Measurements from ENCODE around the gene PGC. TPM values are rescaled to one million over a fixed set of nuclear protein-coding genes. Genes with fewer than 3 reads are reported as not detected.

PGC gene
- total and polyA plus RNA-seq, 9 of the 15 experiments (the other 6 are each of a cell fraction or from before 2014, with no cell fraction given): 0.17 to 0.40 TPM; not detected in 7

DNA sequence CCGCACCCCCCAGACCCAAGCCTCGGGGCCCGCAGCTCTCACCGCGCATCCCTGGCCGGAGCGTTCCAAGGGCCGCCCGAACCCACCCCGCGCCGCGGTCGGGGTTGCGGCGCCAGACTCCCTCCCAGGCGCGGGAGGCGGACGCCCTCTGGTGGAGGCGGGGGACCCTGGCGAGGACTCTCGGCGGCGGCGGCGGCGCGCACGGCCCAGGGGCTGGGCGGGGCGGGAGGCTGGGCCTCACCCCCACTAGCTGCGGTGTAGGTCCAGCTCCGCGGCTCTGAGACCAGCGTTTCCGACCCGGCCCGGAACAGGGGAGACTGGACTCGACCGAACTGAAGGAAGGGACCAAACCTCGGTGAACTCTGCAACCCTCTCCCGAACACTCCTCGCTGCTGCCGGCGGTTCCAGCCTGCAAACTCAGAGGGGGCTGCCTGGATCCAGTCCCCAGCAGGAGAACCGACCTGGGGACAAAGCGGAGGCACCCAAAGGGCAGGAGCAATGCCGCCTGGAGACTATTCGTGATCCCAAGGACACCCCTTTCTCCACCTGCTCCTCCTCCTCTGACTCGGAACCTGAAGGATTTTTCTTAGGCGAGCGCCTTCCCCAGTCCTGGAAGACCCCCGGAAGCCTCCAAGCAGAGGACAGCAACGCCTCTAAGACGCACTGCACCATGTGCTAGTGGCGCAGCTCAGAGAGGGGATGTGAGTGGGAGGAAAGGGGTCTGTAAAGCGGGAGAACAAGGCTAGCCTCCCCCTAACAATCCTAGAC lies 39.4 kb upstream of the PGC start (continued):
- TF ChIP-seq SMC3 (conservative IDR thresholded peaks at IDR 0.05; ENCODE audit: insufficient read depth, low read depth, low read length): peak; percentile 90
- no peak for TF ChIP-seq MED1 (CRISPR knock-in tag; IDR thresholded peaks at IDR 0.05; ENCODE audit: borderline replicate concordance)
- TF ChIP-seq POLR2G (IDR thresholded peaks at IDR 0.05; ENCODE audit: low read depth, low read length): peak; percentile 70
- TF ChIP-seq, protein P1, sequence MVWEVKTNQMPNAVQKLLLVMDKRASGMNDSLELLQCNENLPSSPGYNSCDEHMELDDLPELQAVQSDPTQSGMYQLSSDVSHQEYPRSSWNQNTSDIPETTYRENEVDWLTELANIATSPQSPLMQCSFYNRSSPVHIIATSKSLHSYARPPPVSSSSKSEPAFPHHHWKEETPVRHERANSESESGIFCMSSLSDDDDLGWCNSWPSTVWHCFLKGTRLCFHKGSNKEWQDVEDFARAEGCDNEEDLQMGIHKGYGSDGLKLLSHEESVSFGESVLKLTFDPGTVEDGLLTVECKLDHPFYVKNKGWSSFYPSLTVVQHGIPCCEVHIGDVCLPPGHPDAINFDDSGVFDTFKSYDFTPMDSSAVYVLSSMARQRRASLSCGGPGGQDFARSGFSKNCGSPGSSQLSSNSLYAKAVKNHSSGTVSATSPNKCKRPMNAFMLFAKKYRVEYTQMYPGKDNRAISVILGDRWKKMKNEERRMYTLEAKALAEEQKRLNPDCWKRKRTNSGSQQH (CRISPR knock-in tag; IDR thresholded peaks at IDR 0.05): 0 out of 2 replicates have a peak, but pooled peaks have one; percentile 10
- TF ChIP-seq, protein P2, sequence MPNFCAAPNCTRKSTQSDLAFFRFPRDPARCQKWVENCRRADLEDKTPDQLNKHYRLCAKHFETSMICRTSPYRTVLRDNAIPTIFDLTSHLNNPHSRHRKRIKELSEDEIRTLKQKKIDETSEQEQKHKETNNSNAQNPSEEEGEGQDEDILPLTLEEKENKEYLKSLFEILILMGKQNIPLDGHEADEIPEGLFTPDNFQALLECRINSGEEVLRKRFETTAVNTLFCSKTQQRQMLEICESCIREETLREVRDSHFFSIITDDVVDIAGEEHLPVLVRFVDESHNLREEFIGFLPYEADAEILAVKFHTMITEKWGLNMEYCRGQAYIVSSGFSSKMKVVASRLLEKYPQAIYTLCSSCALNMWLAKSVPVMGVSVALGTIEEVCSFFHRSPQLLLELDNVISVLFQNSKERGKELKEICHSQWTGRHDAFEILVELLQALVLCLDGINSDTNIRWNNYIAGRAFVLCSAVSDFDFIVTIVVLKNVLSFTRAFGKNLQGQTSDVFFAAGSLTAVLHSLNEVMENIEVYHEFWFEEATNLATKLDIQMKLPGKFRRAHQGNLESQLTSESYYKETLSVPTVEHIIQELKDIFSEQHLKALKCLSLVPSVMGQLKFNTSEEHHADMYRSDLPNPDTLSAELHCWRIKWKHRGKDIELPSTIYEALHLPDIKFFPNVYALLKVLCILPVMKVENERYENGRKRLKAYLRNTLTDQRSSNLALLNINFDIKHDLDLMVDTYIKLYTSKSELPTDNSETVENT (CRISPR knock-in tag; IDR thresholded peaks at IDR 0.05): peak; percentile 34; the same call in 1 of the 2 replicates
- 0 out of 2 replicates have a peak, but pooled peaks have one; percentile 6 for TF ChIP-seq KLF6 (CRISPR knock-in tag; IDR thresholded peaks at IDR 0.05; ENCODE audit: borderline replicate concordance)
- TF ChIP-seq XRCC5 (IDR thresholded peaks at IDR 0.05; ENCODE audit: low read depth, low read length): peak; percentile 57
- TF ChIP-seq, protein P3, sequence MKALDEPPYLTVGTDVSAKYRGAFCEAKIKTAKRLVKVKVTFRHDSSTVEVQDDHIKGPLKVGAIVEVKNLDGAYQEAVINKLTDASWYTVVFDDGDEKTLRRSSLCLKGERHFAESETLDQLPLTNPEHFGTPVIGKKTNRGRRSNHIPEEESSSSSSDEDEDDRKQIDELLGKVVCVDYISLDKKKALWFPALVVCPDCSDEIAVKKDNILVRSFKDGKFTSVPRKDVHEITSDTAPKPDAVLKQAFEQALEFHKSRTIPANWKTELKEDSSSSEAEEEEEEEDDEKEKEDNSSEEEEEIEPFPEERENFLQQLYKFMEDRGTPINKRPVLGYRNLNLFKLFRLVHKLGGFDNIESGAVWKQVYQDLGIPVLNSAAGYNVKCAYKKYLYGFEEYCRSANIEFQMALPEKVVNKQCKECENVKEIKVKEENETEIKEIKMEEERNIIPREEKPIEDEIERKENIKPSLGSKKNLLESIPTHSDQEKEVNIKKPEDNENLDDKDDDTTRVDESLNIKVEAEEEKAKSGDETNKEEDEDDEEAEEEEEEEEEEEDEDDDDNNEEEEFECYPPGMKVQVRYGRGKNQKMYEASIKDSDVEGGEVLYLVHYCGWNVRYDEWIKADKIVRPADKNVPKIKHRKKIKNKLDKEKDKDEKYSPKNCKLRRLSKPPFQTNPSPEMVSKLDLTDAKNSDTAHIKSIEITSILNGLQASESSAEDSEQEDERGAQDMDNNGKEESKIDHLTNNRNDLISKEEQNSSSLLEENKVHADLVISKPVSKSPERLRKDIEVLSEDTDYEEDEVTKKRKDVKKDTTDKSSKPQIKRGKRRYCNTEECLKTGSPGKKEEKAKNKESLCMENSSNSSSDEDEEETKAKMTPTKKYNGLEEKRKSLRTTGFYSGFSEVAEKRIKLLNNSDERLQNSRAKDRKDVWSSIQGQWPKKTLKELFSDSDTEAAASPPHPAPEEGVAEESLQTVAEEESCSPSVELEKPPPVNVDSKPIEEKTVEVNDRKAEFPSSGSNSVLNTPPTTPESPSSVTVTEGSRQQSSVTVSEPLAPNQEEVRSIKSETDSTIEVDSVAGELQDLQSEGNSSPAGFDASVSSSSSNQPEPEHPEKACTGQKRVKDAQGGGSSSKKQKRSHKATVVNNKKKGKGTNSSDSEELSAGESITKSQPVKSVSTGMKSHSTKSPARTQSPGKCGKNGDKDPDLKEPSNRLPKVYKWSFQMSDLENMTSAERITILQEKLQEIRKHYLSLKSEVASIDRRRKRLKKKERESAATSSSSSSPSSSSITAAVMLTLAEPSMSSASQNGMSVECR (CRISPR knock-in tag; IDR thresholded peaks at IDR 0.05): peak; percentile 21; the same call in 1 of the 2 replicates
- no peak for TF ChIP-seq FOXM1 (IDR thresholded peaks at IDR 0.05; ENCODE audit: low read depth)
- TF ChIP-seq FOXM1 (CRISPR knock-in tag; IDR thresholded peaks at IDR 0.05; ENCODE audit: low read depth): peak; percentile 58; the same call in 1 of the 2 replicates
- TF ChIP-seq SP1 (CRISPR knock-in tag; IDR thresholded peaks at IDR 0.05): peak; percentile 47
- TF ChIP-seq ESRRB (CRISPR knock-in tag; IDR thresholded peaks at IDR 0.05; ENCODE audit: borderline replicate concordance): 0 out of 2 replicates have a peak, but pooled peaks have one; percentile 68
- peak; percentile 93 for TF ChIP-seq CBX1 (IDR thresholded peaks at IDR 0.05; ENCODE audit: low read depth)
- TF ChIP-seq CREM (IDR thresholded peaks at IDR 0.05; ENCODE audit: low read depth): peak; percentile 71
- TF ChIP-seq HNRNPUL1 (IDR thresholded peaks at IDR 0.05; ENCODE audit: low read length): no peak
- peak; percentile 43 for TF ChIP-seq RBM22 (IDR thresholded peaks at IDR 0.05; ENCODE audit: low read depth, low read length, poor library complexity, severe bottlenecking)
- no peak for TF ChIP-seq U2AF1 (optimal IDR thresholded peaks at IDR 0.05; ENCODE audit: low read depth, low read length)
- TF ChIP-seq POLR2AphosphoS2 (IDR thresholded peaks at IDR 0.05; ENCODE audit: low read length): no peak; the same call in 1 of the 2 replicates
- peak in 1 of 2 experiments; percentile 14; a peak in 1 of 4 replicates for TF ChIP-seq SRF (CRISPR knock-in tag; IDR thresholded peaks at IDR 0.05)
